Medulla oblongata (tissue), 1 donor: ENCODE data around the gene MFRP.

Experiments used
- DNase-seq: peaks from one replicate; pipeline ENCODE4 v3.0.0-alpha.2; 2015; ENCODE audit errors: extremely low spot score

Gene MFRP

GRCh38 chr11:119373059-119373920 lies 26.8 kb upstream of the MFRP start:
- DNase-seq: peak; percentile 9

DNA sequence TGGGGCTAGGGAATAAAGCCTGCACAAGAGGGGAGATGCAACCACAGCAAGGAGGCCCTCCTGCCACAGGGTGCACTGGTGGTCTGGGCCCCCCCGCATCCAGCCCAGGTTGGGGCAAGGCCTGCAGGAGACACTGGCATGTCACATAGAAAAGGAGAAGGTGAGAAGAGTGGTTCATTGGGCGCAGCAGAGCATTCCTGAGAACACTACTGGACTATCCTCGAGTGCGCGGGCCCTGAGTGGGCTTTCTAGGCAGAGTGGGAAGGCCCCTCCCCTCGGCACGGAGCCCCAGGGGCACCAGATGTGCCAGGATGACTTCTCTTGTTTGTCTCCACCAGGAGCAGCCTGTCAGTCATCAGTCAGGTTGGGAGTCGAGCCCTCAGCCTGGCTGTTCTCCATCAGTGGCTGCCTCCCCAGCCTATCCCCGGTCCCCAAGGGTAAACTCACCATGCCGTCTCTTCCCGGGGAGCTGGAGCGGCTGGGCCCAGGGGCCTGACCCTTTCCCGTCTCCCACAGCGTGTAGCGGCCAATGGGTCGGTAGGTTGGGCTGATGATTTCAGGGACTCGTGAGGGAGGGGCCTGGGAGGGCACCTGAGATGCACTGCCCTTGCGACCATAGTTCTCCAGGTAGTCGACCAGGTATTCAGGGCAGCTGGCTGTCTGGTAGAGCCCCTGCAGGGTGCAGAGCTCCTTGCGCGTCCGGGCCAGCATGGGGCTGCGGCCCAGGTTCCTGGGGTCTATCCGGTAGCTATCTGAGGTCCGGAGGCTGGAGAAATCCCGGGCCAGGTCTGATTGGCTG lies 26.0 kb upstream of the MFRP start:
- no peak for DNase-seq

DNA sequence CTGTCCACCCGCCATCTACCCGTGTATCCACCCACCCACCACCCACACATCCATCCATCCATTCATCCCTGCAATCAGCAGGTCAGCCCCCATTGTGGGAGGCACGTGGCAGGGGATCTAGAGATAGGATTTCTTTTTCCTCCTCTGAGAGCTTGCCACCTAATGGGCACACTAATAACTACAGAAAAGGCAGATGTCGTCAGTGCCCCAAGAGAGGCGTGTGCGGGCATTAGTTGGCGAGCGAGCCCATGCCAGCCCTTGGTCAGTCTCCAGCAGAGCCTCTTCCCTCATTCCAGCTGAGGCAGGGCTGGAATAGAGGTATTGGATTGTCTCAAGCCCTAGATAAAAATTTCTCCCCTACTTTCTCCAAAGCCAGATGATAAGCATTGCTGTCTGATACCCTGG lies 25.3 kb upstream of the MFRP start:
- DNase-seq: peak; percentile 84

- no peak for DNase-seq
Measured at GRCh38 chr11:119371067-119371601, 24.6 kb upstream of the MFRP start.

DNA sequence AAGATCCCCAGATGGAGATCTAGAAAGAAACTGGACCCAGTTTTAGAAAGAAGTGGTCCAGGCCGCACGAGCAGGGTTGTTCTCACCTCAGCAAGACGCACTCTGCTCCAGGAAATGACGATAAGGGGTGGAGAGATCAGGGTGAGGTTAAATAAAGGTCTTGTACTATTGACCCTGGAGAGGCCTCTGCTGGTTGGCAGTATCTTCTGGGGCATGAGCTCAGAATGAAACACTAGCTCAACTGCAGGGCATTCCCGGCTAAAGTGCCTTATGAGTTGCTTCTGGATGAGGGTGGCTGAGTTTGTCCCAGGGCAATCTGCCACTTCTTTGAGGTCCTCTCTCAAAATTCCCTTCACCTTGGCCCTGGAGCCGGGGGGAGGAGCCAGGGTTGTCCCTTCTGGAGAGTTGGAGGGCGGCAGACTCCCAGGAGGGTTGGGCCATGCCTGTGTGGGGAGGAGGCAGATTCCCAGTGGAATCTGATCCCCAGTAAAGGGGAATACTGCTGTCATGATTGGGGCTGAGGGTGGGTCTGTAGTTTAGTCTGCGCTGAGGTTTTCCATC lies 24.1 kb upstream of the MFRP start:
- peak; percentile 46 for DNase-seq

- no peak for DNase-seq
Measured at GRCh38 chr11:119369132-119369925, 22.8 kb upstream of the MFRP start.

GRCh38 chr11:119368121-119369034 lies 21.9 kb upstream of the MFRP start:
- peak; percentile 65 for DNase-seq

DNA sequence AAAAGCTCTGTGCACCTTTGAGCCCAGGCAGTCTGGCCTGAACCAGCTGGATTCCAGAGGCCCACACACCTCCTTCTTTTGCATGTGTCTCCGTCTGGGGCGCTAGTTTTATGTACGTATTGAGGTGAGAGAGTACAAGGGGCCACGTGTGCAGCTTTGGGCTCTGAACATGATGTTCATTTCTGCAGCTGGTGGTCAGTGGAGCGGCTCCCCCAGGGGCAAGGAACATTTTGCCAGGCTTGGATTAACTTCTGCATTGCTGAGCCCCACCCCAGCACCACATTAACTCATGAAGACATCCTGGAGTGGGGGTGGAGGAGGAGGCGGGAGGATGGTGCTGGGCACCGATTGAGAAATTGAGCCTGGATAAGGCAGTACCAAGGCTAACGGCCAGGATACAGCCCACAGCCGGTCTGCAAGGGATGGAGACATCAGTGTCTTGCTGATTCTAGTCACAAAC lies 21.2 kb upstream of the MFRP start:
- no peak for DNase-seq

- DNase-seq: peak; percentile 56
Measured at GRCh38 chr11:119366690-119367620, 20.4 kb upstream of the MFRP start.

- no peak for DNase-seq
Measured at GRCh38 chr11:119365071-119365591, 18.6 kb upstream of the MFRP start.

DNA sequence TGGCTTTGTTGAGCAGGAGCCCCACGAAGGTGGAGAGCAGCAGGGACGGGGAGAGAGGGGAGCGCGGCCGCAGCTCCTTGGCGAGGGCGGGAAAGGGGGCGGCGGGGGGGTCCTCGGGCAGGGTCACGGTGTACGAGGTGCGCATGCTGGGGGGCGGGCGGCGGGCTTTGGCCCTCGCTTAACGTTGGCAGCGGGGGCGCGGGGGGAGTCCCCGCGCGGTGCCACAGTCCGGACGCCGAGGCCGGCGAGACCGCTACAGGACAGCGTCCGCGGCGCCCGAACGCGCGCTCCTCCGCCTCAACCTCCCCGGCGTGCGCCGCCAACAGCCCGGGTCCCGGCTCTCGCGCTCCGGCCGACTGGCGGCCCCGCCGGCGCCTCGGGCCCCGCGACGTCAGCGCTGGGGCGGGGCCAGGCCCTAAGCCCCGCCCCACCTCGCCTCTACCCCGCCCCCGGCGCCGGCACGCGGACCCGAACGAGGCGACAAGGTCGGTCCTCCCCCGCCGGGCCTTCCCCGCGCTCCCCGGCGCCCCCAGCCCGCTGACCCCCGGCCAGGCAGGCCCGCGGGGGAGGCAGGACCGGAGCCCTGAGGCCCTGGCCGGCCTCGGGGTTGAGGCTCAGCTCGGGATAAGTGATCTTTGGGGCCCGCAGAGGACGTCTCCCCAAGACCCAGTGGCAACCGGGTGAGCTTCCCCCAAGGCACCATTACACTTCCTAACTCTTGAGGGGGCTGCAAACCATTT lies 17.5 kb upstream of the MFRP start:
- peak; percentile 81 for DNase-seq

DNA sequence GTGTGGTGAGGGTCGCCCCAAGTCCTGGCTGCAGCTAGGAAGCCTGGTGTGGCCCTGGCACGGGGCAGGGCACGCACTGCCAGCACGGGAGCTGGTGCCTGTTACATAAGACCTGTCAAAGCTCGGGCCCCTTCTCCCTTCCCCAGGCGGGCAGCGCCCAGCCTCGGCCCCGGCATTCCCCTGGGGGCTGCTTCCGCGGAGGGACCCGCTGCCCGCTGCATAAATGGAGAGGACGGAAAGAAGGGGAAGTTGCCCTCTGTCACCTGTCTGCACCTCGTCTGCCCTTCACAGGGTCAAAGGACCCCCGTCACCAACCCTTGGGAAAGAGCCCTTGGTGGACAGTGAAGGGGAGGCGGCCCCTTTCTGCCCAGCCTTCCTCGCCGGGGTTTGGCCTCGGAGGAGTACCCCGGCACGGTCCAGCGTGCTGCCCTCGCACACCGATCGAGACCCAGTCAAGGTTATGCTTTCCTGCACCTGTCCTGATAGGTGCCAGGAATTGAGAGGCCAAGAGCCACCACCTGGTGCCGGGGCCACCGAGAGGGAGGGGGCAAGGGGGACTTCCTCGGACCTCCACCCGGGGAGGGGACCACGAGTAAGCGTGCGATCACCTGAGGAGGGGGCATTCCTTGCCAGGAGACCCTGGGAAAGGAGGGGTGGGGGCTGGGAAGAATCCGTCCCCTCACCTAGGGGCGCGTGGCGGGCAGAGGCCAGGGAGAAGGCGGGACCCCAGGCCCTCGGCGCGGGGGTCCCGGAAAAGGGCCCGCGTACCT lies 16.8 kb upstream of the MFRP start:
- DNase-seq: no peak

GRCh38 chr11:119362741-119363080 lies 16.2 kb upstream of the MFRP start:
- no peak for DNase-seq

GRCh38 chr11:119361941-119362725 lies 15.6 kb upstream of the MFRP start:
- peak; percentile 63 for DNase-seq

- peak; percentile 54 for DNase-seq
Measured at GRCh38 chr11:119361056-119361787, 14.7 kb upstream of the MFRP start.
